Measurements from ENCODE around the gene NUP210L. TPM values are rescaled to one million over a fixed set of nuclear protein-coding genes. Genes with fewer than 3 reads are reported as not detected.
A peak's percentile ranks its signal among the peaks of the same experiment; 100 is the strongest.

The NUP210L gene
- total RNA-seq, 1 experiment from 2014 or later = not detected

DNA sequence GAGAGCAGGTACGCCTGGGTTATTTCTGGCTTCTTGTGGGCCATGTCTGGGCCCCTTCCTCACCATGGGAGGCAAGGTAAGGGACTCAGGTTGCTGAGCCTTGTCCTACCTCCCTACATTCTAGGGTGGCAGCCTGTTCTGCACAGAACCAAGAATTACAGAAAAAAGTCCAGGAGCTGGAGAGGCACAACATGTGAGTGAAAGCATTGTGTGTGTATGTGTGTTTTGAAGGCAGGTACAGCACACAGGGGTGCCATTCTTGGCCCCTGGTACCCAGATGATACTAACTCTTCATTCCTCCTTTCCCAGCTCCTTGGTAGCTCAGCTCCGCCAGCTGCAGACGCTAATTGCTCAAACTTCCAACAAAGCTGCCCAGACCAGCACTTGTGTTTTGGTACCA, 181.8 kb downstream of the NUP210L start:
- intact Hi-C loops (cut with micrococcal nuclease; ENCODE audit: unreplicated experiment) = no loop called here
- TF ChIP-seq EZH2 (IDR thresholded peaks at IDR 0.05; ENCODE audit: low read depth) = no peak
- TF ChIP-seq, protein P1, sequence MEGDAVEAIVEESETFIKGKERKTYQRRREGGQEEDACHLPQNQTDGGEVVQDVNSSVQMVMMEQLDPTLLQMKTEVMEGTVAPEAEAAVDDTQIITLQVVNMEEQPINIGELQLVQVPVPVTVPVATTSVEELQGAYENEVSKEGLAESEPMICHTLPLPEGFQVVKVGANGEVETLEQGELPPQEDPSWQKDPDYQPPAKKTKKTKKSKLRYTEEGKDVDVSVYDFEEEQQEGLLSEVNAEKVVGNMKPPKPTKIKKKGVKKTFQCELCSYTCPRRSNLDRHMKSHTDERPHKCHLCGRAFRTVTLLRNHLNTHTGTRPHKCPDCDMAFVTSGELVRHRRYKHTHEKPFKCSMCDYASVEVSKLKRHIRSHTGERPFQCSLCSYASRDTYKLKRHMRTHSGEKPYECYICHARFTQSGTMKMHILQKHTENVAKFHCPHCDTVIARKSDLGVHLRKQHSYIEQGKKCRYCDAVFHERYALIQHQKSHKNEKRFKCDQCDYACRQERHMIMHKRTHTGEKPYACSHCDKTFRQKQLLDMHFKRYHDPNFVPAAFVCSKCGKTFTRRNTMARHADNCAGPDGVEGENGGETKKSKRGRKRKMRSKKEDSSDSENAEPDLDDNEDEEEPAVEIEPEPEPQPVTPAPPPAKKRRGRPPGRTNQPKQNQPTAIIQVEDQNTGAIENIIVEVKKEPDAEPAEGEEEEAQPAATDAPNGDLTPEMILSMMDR (conservative IDR thresholded peaks at IDR 0.05) = no peak
- Histone ChIP-seq H3K4me3 (no peak overlapping the region), H3K9me2 (ENCODE audit: insufficient read depth) (no peaks in the 10 kb centered on the region), H3K27me3 (ENCODE audit: insufficient read depth, low read depth) (no peaks in the 10 kb centered on the region), H3K79me2 (ENCODE audit: low read depth) (peaks cover 24% of the 10 kb centered on the region), H3F3A (ENCODE audit: insufficient read depth, low read depth) (peaks cover 34% of the 10 kb centered on the region), H3K27ac (no peak overlapping the region), H3K36me3 (ENCODE audit: low read depth) (0 out of 2 replicates have a peak, but pooled peaks cover 19% of the 10 kb centered on the region), H3K4me1 (replicated peaks; ENCODE audit: insufficient read depth) (peaks cover 19% of the 10 kb centered on the region; the same call in 1 of the 2 replicates), H3K4me2 (no peak overlapping the region), H4K20me1 (ENCODE audit: insufficient read depth) (no peaks in the 10 kb centered on the region), H3K9me3 (ENCODE audit: insufficient read depth, low read depth) (no peaks in the 10 kb centered on the region), H2AFZ (no peak overlapping the region)
- no TSS peak for BruUV-seq (replicated peaks)
- ChIA-PET CTCF (no interaction called here), POLR2A (ENCODE audit: unreplicated experiment) (no interaction called here)
- no peak for DNase-seq

DNA sequence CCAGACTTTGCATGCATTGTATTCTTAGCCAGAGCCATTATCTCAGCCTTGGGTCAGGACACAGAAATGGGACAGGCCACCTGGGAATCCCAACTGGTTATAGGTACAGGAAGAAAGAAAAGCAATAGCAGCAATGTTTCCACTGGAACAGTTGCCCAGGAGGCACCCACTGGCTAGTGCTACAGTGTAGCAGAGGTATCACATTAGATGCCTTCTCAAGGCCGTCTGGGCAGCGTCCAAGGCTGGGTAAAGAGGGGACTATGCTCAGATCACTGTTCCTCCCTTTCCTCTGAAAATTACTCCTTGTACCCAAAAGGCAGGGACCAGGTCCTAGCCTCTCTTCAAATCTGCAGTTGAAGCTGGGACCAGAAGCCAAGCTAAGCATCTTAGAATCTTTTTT, 184.5 kb downstream of the NUP210L start:
- H3K9me2 ChIP-seq (ENCODE audit: insufficient read depth) = no peaks in the 10 kb centered on the region
- ChIA-PET POLR2A (ENCODE audit: unreplicated experiment) (interaction anchor here (0.6 kb wide), 1 partner anchor 29 kb away, joined by 15 read pairs; no protein-coding TSS in a partner anchor), CTCF (no interaction called here)
- H4K20me1 ChIP-seq (ENCODE audit: insufficient read depth) = no peaks in the 10 kb centered on the region
- H3K27me3 ChIP-seq (ENCODE audit: insufficient read depth, low read depth) = no peaks in the 10 kb centered on the region
- BruUV-seq (replicated peaks) = no TSS peak
- H3K27ac ChIP-seq = no peak overlapping the region
- no peaks in the 10 kb centered on the region for H3K9me3 ChIP-seq (ENCODE audit: insufficient read depth, low read depth)
- TF ChIP-seq, protein P1 (conservative IDR thresholded peaks at IDR 0.05) = no peak
- TF ChIP-seq EZH2 (IDR thresholded peaks at IDR 0.05; ENCODE audit: low read depth) = no peak
- peaks cover 54% of the 10 kb centered on the region for H3F3A ChIP-seq (ENCODE audit: insufficient read depth, low read depth)
- intact Hi-C loops (cut with micrococcal nuclease; ENCODE audit: unreplicated experiment) = no loop called here
- no peak overlapping the region for H3K4me3 ChIP-seq
- H3K36me3 ChIP-seq (ENCODE audit: low read depth) = 0 out of 2 replicates have a peak, but pooled peaks cover 13% of the 10 kb centered on the region
- peaks cover 26% of the 10 kb centered on the region for H3K4me1 ChIP-seq (replicated peaks; ENCODE audit: insufficient read depth)
- no peak overlapping the region for H3K4me2 ChIP-seq
- peaks cover 18% of the 10 kb centered on the region for H3K79me2 ChIP-seq (ENCODE audit: low read depth)
- DNase-seq = no peak
- H2AFZ ChIP-seq = no peak overlapping the region

DNA sequence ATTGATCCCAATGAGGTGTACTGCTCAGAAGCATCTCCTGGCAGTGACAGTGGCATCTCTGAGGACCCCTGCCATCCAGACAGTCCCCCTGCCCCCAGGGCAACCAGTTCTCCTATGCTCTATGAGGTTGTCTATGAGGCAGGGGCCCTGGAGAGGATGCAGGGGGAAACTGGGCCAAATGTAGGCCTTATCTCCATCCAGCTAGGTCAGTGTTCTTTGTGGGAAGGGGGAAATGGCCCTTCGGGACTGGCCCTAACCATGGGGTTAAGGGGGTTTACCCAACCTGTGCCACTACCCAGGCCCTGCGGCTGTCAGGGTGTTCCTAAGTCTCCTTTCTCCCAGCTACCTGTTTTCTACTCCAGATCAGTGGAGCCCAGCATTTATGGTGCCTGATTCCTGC, 185.9 kb downstream of the NUP210L start:
- H3K27ac ChIP-seq = no peak overlapping the region
- peaks cover 35% of the 10 kb centered on the region for H3K4me1 ChIP-seq (replicated peaks; ENCODE audit: insufficient read depth)
- ChIA-PET POLR2A (ENCODE audit: unreplicated experiment) (interaction anchor here (0.6 kb wide), 1 partner anchor 202 kb away, joined by 6 read pairs; no protein-coding TSS in a partner anchor), CTCF (interaction anchor here (0.5 kb wide), 1 partner anchor 406 kb away, joined by 7 read pairs; no protein-coding TSS in a partner anchor)
- BruUV-seq (replicated peaks) = no TSS peak
- TF ChIP-seq, protein P1 (conservative IDR thresholded peaks at IDR 0.05) = no peak
- TF ChIP-seq EZH2 (IDR thresholded peaks at IDR 0.05; ENCODE audit: low read depth) = no peak
- no peak for DNase-seq
- intact Hi-C loops (cut with micrococcal nuclease; ENCODE audit: unreplicated experiment) = loop anchor here (10.0 kb wide), 2 partner anchors 404 to 434 kb away; partner anchors contain the start of genes S100A2 and S100A6
- H3K36me3 ChIP-seq (ENCODE audit: low read depth) = 0 out of 2 replicates have a peak, but pooled peaks cover 2% of the 10 kb centered on the region
- no peaks in the 10 kb centered on the region for H4K20me1 ChIP-seq (ENCODE audit: insufficient read depth)
- no peak overlapping the region; the same call in 1 of the 2 replicates for H2AFZ ChIP-seq
- H3K9me3 ChIP-seq (ENCODE audit: insufficient read depth, low read depth) = no peaks in the 10 kb centered on the region
- peak overlapping the region; percentile 98 for H3K4me2 ChIP-seq
- peak overlapping the region; percentile 90; the same call in 1 of the 2 replicates for H3K4me3 ChIP-seq
- peaks cover 55% of the 10 kb centered on the region for H3F3A ChIP-seq (ENCODE audit: insufficient read depth, low read depth)
- no peaks in the 10 kb centered on the region for H3K9me2 ChIP-seq (ENCODE audit: insufficient read depth)
- peaks cover 18% of the 10 kb centered on the region for H3K79me2 ChIP-seq (ENCODE audit: low read depth)
- H3K27me3 ChIP-seq (ENCODE audit: insufficient read depth, low read depth) = no peaks in the 10 kb centered on the region
